Kidney epithelial cell (primary cell): ENCODE results near the gene ARSB. TPM values are rescaled to one million over a fixed set of nuclear protein-coding genes. Genes with fewer than 3 reads are reported as not detected.

Source experiments
- DNase-seq: peaks from one replicate; pipeline ENCODE4 v3.0.0-alpha.2; 2010; ENCODE audit warnings: low read depth
- H3K27me3 ChIP-seq: 2 replicates; pipeline ENCODE4 v1.6.0; 2011; ENCODE audit warnings: low read length; ENCODE audit not compliant: control insufficient read depth, insufficient read depth
- H3K36me3 ChIP-seq: 2 replicates; pipeline ENCODE4 v1.5.1; 2011; ENCODE audit warnings: low read length; ENCODE audit not compliant: control insufficient read depth, insufficient read depth
- H3K4me3 ChIP-seq: 2 replicates; pipeline ENCODE4 v1.5.1; 2011; ENCODE audit warnings: low read depth, mild to moderate bottlenecking, control low read depth, low read length
- CTCF ChIP-seq: IDR thresholded peaks from 2 replicates; pipeline ENCODE4 v1.5.1; 2011; ENCODE audit warnings: mild to moderate bottlenecking, moderate library complexity, low read length, control low read depth, inconsistent platforms; ENCODE audit not compliant: insufficient read depth, poor library complexity, severe bottlenecking
- total RNA-seq: library from RNA; depleted of rRNA; stranded (reverse); fragments of >200 nt; gene quantifications from 2 replicates; pipeline ENCODE4 v1.2.3, GENCODE V29; 2015

The ARSB gene
- total RNA-seq, 1 donor from 2014 or later, result 17.5 TPM

GRCh38 chr5:78794693-78795215 lies 190.4 kb downstream of the ARSB start:
- H3K36me3 ChIP-seq, result no peaks in the 10 kb centered on the region
- no peak overlapping the region for H3K4me3 ChIP-seq
- DNase-seq, result no peak
- no peak for TF ChIP-seq CTCF
- no peaks in the 10 kb centered on the region for H3K27me3 ChIP-seq

- H3K4me3 ChIP-seq, result no peak overlapping the region
- no peaks in the 10 kb centered on the region for H3K27me3 ChIP-seq
- DNase-seq, result no peak
- no peak for TF ChIP-seq CTCF
- H3K36me3 ChIP-seq, result no peaks in the 10 kb centered on the region
These were observed 191.0 kb downstream of the ARSB start for GRCh38 chr5:78793907-78794662.

GRCh38 chr5:78792345-78793055 lies 192.6 kb downstream of the ARSB start:
- Histone ChIP-seq H3K4me3 (no peak overlapping the region), H3K27me3 (no peaks in the 10 kb centered on the region), H3K36me3 (no peaks in the 10 kb centered on the region)
- no peak for TF ChIP-seq CTCF
- DNase-seq, result no peak

GRCh38 chr5:78791501-78792100 lies 193.5 kb downstream of the ARSB start:
- H3K36me3 ChIP-seq, result no peaks in the 10 kb centered on the region
- no peak for DNase-seq
- no peak overlapping the region for H3K4me3 ChIP-seq
- TF ChIP-seq CTCF, result no peak
- H3K27me3 ChIP-seq, result no peaks in the 10 kb centered on the region

GRCh38 chr5:78787783-78788182 lies 197.3 kb downstream of the ARSB start:
- no peak for DNase-seq
- Histone ChIP-seq H3K27me3 (no peaks in the 10 kb centered on the region), H3K36me3 (no peaks in the 10 kb centered on the region), H3K4me3 (no peak overlapping the region)
- TF ChIP-seq CTCF, result no peak
